Astrocyte (in vitro differentiated cells and primary cell): ENCODE data around the gene ART3. TPM values are rescaled to one million over a fixed set of nuclear protein-coding genes. Genes with fewer than 3 reads are reported as not detected.
"Not testable (repeated sequence)": the region's sequence is repeated elsewhere in the genome, so short reads cannot be mapped to it uniquely, and the experiment has no call there.

ENCODE experiments used
- DNase-seq: peaks from one replicate; pipeline ENCODE4 v3.0.0-alpha.2; 2010; ENCODE audit warnings: low read depth
- FAIRE-seq: peaks from 2 replicates; lab custom pipeline; 2011; peaks lifted over from hg19 to GRCh38; lab: Jason Lieb, UNC
- H2AFZ ChIP-seq: 2 replicates; pipeline ENCODE4 v1.6.0; 2012; ENCODE audit warnings: low read depth, low read length, inconsistent platforms
- H3K27ac ChIP-seq: 2 replicates; pipeline ENCODE4 v1.5.1; 2011; ENCODE audit warnings: low read depth, low read length, inconsistent platforms
- H3K27me3 ChIP-seq: 2 replicates; pipeline ENCODE4 v1.6.0; 2011; ENCODE audit warnings: low read length, inconsistent platforms; ENCODE audit not compliant: insufficient read depth
- H3K36me3 ChIP-seq: 2 replicates; pipeline ENCODE4 v1.5.1; 2011; ENCODE audit warnings: low read length, inconsistent platforms; ENCODE audit not compliant: insufficient read depth
- H3K4me1 ChIP-seq: 2 replicates; pipeline ENCODE4 v1.5.1; 2011; ENCODE audit warnings: low read length, inconsistent platforms; ENCODE audit not compliant: insufficient read depth
- H3K4me2 ChIP-seq: 2 replicates; pipeline ENCODE4 v1.6.0; 2012; ENCODE audit warnings: low read length, inconsistent platforms
- H3K4me3 ChIP-seq: 2 replicates; pipeline ENCODE4 v1.5.1; 2011; ENCODE audit warnings: low read depth, mild to moderate bottlenecking, low read length, inconsistent platforms; ENCODE audit not compliant: insufficient read depth
- H3K79me2 ChIP-seq: 2 replicates; pipeline ENCODE4 v1.6.0; 2012; ENCODE audit warnings: mild to moderate bottlenecking, low read length, inconsistent platforms; ENCODE audit not compliant: insufficient read depth
- H3K9ac ChIP-seq: 2 replicates; pipeline ENCODE4 v1.6.0; 2012; ENCODE audit warnings: mild to moderate bottlenecking, low read length, inconsistent platforms
- H3K9me3 ChIP-seq: 2 replicates; pipeline ENCODE4 v1.5.1; 2012; ENCODE audit warnings: low read depth, mild to moderate bottlenecking, low read length, inconsistent platforms; ENCODE audit not compliant: insufficient read depth
- H4K20me1 ChIP-seq: 2 replicates; pipeline ENCODE4 v1.6.0; 2012; ENCODE audit warnings: low read length, inconsistent platforms; ENCODE audit not compliant: insufficient read depth
- H3K27ac Mint-ChIP-seq: one replicate; pipeline ENCODE4 v1.8.0; 2021; ENCODE audit warnings: mild to moderate bottlenecking, mixed read lengths; ENCODE audit not compliant: unreplicated experiment
- H3K27me3 Mint-ChIP-seq: one replicate; pipeline ENCODE4 v1.8.0; 2021; ENCODE audit warnings: low read depth, mixed read lengths; ENCODE audit not compliant: unreplicated experiment
- H3K36me3 Mint-ChIP-seq: one replicate; pipeline ENCODE4 v1.8.0; 2021; ENCODE audit warnings: low read depth, mixed read lengths; ENCODE audit not compliant: unreplicated experiment
- H3K4me1 Mint-ChIP-seq: one replicate; pipeline ENCODE4 v1.8.0; 2021; ENCODE audit warnings: low read depth, mixed read lengths; ENCODE audit not compliant: unreplicated experiment
- H3K4me3 Mint-ChIP-seq: one replicate; pipeline ENCODE4 v1.8.0; 2021; ENCODE audit warnings: mild to moderate bottlenecking, moderate library complexity, mixed read lengths; ENCODE audit not compliant: unreplicated experiment
- H3K9me3 Mint-ChIP-seq: one replicate; pipeline ENCODE4 v1.8.0; 2021; ENCODE audit warnings: mild to moderate bottlenecking, mixed read lengths; ENCODE audit not compliant: unreplicated experiment
- CTCF ChIP-seq: IDR thresholded peaks from 2 replicates; pipeline ENCODE4 v1.5.1; 2011; ENCODE audit warnings: low read depth, mild to moderate bottlenecking, inconsistent platforms, low read length, moderate library complexity; ENCODE audit not compliant: insufficient read depth
- EZH2 ChIP-seq: IDR thresholded peaks from 2 replicates; pipeline ENCODE4 v1.6.1; 2012; ENCODE audit warnings: mild to moderate bottlenecking, low read length, inconsistent platforms; ENCODE audit not compliant: insufficient read depth
- total RNA-seq: library from RNA; stranded (reverse); gene quantifications from 2 replicates; pipeline ENCODE4 v1.2.1, GENCODE V29; 2021

ART3 gene
- total RNA-seq, 1 donor from 2014 or later = not detected

DNA sequence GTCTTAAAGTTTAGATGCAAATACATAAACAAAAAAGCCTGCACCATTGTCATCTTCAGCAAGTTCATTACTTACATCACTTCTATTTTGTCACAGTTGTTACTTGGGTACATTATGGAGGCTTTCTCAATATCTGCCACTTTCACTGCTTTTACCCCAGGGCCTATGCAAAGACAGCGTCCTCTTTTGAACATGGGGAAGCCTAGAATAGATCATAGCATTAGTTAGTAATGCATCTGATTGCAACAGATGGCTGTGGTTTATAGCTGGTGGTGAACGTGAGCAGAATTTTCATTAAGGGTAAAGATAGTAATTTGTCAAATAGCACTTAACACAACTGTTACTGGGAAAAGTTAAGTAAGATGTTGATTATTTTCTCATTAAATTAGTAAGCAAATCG, 39.4 kb upstream of the ART3 start:
- Histone ChIP-seq H3K27me3 (peaks cover 3% of the 10 kb centered on the region), H3K79me2 (no peaks in the 10 kb centered on the region), H3K4me3 (no peak overlapping the region), H3K9ac (no peak overlapping the region), H3K4me1 (no peaks in the 10 kb centered on the region), H3K27ac (no peak overlapping the region), H3K36me3 (no peaks in the 10 kb centered on the region), H2AFZ (no peak overlapping the region), H3K9me3 (no peaks in the 10 kb centered on the region), H4K20me1 (no peaks in the 10 kb centered on the region), H3K4me2 (no peak overlapping the region)
- no peaks in the 10 kb centered on the region for H3K9me3 Mint-ChIP-seq
- H3K36me3 Mint-ChIP-seq = no peaks in the 10 kb centered on the region
- no peak overlapping the region for H3K4me3 Mint-ChIP-seq
- no peak for TF ChIP-seq EZH2
- TF ChIP-seq CTCF = no peak
- H3K27ac Mint-ChIP-seq = no peak overlapping the region
- peaks cover 2% of the 10 kb centered on the region for H3K27me3 Mint-ChIP-seq
- FAIRE-seq (no peak), DNase-seq (no peak)
- H3K4me1 Mint-ChIP-seq = no peaks in the 10 kb centered on the region

DNA sequence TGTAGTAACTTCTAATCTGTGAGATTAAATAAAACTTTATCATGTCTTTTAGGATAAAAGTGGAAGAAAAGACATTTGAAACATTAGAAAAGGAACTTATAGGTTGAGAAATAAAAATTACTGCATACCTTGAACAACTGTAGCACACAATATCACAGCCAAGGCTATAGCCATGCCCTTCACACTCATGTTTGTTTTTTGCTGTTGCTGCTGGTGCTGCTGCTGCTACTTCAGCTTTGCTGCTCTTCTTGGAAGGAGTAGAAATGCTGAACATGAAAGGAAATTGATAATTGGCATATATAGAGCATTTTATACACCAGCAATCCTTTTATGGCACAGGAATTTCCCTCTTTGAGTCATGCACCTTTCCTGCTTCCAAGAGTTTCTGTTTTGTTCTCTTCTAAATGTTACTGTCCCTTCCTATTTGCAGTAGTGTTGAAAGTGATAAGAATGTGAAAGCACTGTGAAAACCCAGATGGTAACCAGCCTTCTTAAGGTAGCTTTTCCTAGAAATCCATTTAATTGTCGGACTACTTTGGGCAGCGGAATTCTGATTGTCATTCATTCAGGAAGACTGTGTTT, 38.6 kb upstream of the ART3 start, which contains the start of gene CXCL11:
TSS of gene CXCL11 (minus strand) at position 272 of the 582 bp plus-strand sequence. CDS start at position 189, 83 bp downstream.
- DNase-seq (no peak), FAIRE-seq (no peak)
- no peaks in the 10 kb centered on the region for H3K27me3 Mint-ChIP-seq
- Histone ChIP-seq H3K4me1 (no peaks in the 10 kb centered on the region), H3K4me2 (no peak within 1 kb of the TSS), H3K79me2 (no peaks in the 10 kb centered on the region), H3K9me3 (no peaks in the 10 kb centered on the region), H3K27ac (no peak within 1 kb of the TSS), H3K36me3 (no peaks in the 10 kb centered on the region), H3K4me3 (no peak within 1 kb of the TSS), H3K27me3 (peaks cover 6% of the 10 kb centered on the region), H3K9ac (no peak within 1 kb of the TSS), H2AFZ (no peak within 1 kb of the TSS), H4K20me1 (no peaks in the 10 kb centered on the region)
- H3K27ac Mint-ChIP-seq = no peak within 1 kb of the TSS
- H3K9me3 Mint-ChIP-seq = no peaks in the 10 kb centered on the region
- no peaks in the 10 kb centered on the region for H3K4me1 Mint-ChIP-seq
- no peak for TF ChIP-seq EZH2
- TF ChIP-seq CTCF = no peak
- H3K4me3 Mint-ChIP-seq = no peak within 1 kb of the TSS
- no peaks in the 10 kb centered on the region for H3K36me3 Mint-ChIP-seq

GRCh38 chr4:76036855-76037254, 37.7 kb upstream of the ART3 start:
- FAIRE-seq (no peak), DNase-seq (no peak)
- Histone ChIP-seq H3K27ac (no peak overlapping the region), H3K4me1 (no peaks in the 10 kb centered on the region), H3K36me3 (no peaks in the 10 kb centered on the region), H3K9me3 (no peaks in the 10 kb centered on the region), H3K4me3 (no peak overlapping the region), H2AFZ (no peak overlapping the region), H3K27me3 (peaks cover 7% of the 10 kb centered on the region), H4K20me1 (no peaks in the 10 kb centered on the region), H3K79me2 (no peaks in the 10 kb centered on the region), H3K4me2 (no peak overlapping the region), H3K9ac (no peak overlapping the region)
- no peaks in the 10 kb centered on the region for H3K4me1 Mint-ChIP-seq
- no peaks in the 10 kb centered on the region for H3K9me3 Mint-ChIP-seq
- H3K27ac Mint-ChIP-seq = no peak overlapping the region
- H3K36me3 Mint-ChIP-seq = no peaks in the 10 kb centered on the region
- H3K27me3 Mint-ChIP-seq = no peaks in the 10 kb centered on the region
- H3K4me3 Mint-ChIP-seq = no peak overlapping the region
- TF ChIP-seq CTCF = no peak
- no peak for TF ChIP-seq EZH2

DNA sequence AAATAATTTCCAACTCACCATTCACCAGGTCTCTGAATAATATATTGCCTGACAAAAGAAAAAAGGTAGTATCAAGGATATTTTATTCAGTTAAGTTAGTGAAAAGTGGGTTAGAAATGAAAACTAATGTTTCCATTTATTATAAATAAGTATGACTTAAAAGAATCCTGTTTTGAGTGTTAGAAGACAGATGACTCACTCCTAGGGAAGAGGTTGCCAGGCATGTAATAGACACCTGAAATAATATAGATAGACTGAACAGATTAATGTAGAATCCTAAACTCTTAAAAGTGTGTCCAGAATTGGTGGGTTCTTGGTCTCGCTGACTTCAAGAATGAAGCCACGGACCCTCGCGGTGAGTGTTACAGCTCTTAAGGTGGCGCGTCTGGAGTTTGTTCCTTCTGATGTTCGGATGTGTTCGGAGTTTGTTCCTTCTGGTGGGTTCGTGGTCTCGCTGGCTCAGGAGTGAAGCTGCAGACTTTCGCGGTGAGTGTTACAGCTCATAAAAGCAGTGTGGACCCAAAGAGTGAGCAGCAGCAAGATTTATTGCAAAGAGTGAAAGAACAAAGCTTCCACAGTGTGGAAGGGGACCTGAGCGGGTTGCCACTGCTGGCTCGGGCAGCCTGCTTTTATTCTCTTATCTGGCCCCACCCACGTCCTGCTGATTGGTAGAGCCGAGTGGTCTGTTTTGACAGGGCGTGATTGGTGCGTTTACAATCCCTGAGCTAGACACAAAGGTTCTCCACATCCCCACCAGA, 32.1 kb upstream of the ART3 start:
- H3K36me3 ChIP-seq, FAIRE-seq, H3K9me3 ChIP-seq, H3K4me2 ChIP-seq, H3K4me3 ChIP-seq, H3K27me3 Mint-ChIP-seq, H3K27ac ChIP-seq, H3K4me3 Mint-ChIP-seq, H3K27me3 ChIP-seq, H3K27ac Mint-ChIP-seq, H3K36me3 Mint-ChIP-seq, H3K4me1 ChIP-seq, H4K20me1 ChIP-seq, H3K79me2 ChIP-seq, H2AFZ ChIP-seq, H3K9ac ChIP-seq, H3K9me3 Mint-ChIP-seq, H3K4me1 Mint-ChIP-seq: not testable (repeated sequence)
- DNase-seq = peak; percentile 14
